Measurements from ENCODE around the gene CEP85. TPM values are rescaled to one million over a fixed set of nuclear protein-coding genes. Genes with fewer than 3 reads are reported as not detected.

The CEP85 gene
- total RNA-seq, 1 experiment from 2014 or later: 37.2 TPM

DNA sequence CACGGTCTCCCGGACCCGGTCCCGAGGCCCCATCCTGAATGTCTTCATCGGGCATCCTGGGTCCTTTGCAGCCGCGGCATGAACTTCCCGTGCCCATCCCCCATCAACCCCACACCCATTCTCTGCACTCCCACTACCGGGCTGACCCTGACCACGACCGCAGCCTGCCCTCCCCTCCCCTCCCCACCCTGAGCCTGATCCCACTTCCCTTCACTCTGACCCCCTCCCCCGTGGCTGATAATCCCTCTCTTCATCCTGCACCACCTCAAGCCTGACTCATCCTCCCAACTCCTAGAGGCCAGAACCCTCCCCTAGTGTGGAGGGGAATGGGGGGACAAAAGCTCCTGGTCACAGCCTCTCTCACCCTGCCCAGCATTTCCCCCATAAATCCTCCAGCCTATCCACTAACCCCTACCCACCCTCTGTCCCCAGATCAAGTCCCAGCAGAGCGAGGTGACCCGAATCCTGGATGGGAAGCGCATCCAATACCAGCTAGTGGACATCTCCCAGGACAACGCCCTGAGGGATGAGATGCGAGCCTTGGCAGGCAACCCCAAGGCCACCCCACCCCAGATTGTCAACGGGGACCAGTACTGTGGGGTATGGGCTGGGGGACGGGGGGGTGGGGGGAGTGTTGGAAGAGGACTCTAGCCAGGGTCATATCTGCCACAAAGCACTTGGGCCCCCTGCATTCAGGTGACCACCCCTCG is 46.5 kb downstream of the CEP85 start:
- peaks cover 49 to 95% of the 10 kb centered on the region in 2 experiments for H3K4me1 ChIP-seq (ENCODE audit: control insufficient read depth in 1 of 2, insufficient read depth in 2 of 2, low read length in 2 of 2)

DNA sequence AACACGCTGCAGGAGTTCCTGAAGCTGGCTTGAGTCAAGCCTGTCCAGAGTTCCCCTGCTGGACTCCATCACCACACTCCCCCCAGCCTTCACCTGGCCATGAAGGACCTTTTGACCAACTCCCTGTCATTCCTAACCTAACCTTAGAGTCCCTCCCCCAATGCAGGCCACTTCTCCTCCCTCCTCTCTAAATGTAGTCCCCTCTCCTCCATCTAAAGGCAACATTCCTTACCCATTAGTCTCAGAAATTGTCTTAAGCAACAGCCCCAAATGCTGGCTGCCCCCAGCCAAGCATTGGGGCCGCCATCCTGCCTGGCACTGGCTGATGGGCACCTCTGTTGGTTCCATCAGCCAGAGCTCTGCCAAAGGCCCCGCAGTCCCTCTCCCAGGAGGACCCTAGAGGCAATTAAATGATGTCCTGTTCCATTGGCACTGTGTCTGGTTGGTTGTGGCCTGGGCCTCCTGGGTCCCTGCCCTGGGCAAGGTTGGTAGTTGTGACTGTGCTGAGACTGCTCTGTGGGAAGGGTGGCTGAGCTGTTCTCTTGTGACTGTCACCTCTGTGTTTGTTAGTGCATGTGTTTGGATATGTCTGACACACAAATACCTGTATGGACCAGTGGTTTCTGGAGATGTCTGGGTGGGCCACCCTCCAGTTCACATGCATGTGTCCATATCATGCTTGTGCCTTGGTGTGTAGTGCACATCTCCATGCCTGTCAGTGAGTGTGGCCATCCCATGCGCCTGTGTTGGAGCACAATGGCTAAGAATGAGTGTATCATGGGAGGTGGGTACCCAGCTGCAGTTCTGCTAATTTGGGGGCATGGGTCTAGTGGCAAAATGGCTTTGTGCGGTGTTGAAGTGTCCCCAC is 47.3 kb downstream of the CEP85 start:
- no peak overlapping the region for H2AFZ ChIP-seq (ENCODE audit: low read depth, low read length, poor library complexity, severe bottlenecking)
- H3K9ac ChIP-seq (ENCODE audit: low read length): peak overlapping the region; percentile 83; the same call in 1 of the 2 replicates
- DNase-seq (ENCODE audit: low read depth, low spot score) (no peak), ATAC-seq (no peak)
- H3K9me3 ChIP-seq (ENCODE audit: control insufficient read depth in 1 of 2, insufficient read depth in 1 of 2, low read depth in 1 of 2, low read length in 2 of 2): no peaks in the 10 kb centered on the region
- TF ChIP-seq POLR2AphosphoS5 (IDR thresholded peaks at IDR 0.05; ENCODE audit: low read depth, low read length) (peak; percentile 33; the same call in 1 of the 2 replicates), SP1 (IDR thresholded peaks at IDR 0.05; ENCODE audit: low read depth) (no peak)
- ChIA-PET POLR2A (no interaction called here), CTCF (interaction anchor here (2.0 kb wide), 1 partner anchor 136 kb away, joined by 7 read pairs; no protein-coding TSS in a partner anchor), RAD21 (ENCODE audit: low non-redundant PET in 1 of 2, low total read pairs in 2 of 2, uncharacterized antibody in 2 of 2, unreplicated experiment in 2 of 2) (no interaction called here)
- peak overlapping the region; percentile 74 to 76 for H3K4me3 ChIP-seq (replicated peaks in 1 of 2; ENCODE audit: low read depth in 1 of 2, low read length in 2 of 2)
- H3K79me2 ChIP-seq (ENCODE audit: insufficient read depth, low read length): peaks cover 20% of the 10 kb centered on the region
- no peaks in the 10 kb centered on the region for H4K20me1 ChIP-seq (ENCODE audit: insufficient read depth)
- H3K36me3 ChIP-seq (ENCODE audit: control insufficient read depth in 1 of 2, insufficient read depth in 2 of 2, low read length in 2 of 2): peaks cover 13 to 16% of the 10 kb centered on the region in 2 experiments
- peaks cover 45 to 94% of the 10 kb centered on the region in 2 experiments for H3K4me1 ChIP-seq (ENCODE audit: control insufficient read depth in 1 of 2, insufficient read depth in 2 of 2, low read length in 2 of 2)
- peak overlapping the region; percentile 97 for H3K4me2 ChIP-seq (ENCODE audit: low read length)
- TSS peak; percentile 76 for BruUV-seq (replicated peaks)
- intact Hi-C loops (cut with micrococcal nuclease): no loop called here
- H3K9me2 ChIP-seq (ENCODE audit: insufficient read depth): no peaks in the 10 kb centered on the region
- no peaks in the 10 kb centered on the region for H3K27me3 ChIP-seq (ENCODE audit: insufficient read depth, low read length)
- peak overlapping the region; percentile 81; the same call in 1 of the 2 replicates for H3K27ac ChIP-seq (ENCODE audit: low read depth, low read length)

More for the DNA sequence above, 46.5 kb downstream of the CEP85 start:
- peaks cover 20% of the 10 kb centered on the region for H3K79me2 ChIP-seq (ENCODE audit: insufficient read depth, low read length)
- no peaks in the 10 kb centered on the region for H4K20me1 ChIP-seq (ENCODE audit: insufficient read depth)
- H3K27me3 ChIP-seq (ENCODE audit: insufficient read depth, low read length): no peaks in the 10 kb centered on the region
- POLR2A ChIA-PET: interaction anchor here (0.7 kb wide), 1 partner anchor 98 kb away, joined by 5 read pairs; no protein-coding TSS in a partner anchor
- RAD21 ChIA-PET (ENCODE audit: low non-redundant PET in 1 of 2, low total read pairs in 2 of 2, uncharacterized antibody in 2 of 2, unreplicated experiment in 2 of 2): no interaction called here
- BruUV-seq (replicated peaks): no TSS peak
- peak overlapping the region; percentile 97 for H3K4me2 ChIP-seq (ENCODE audit: low read length)
- H3K9me2 ChIP-seq (ENCODE audit: insufficient read depth): no peaks in the 10 kb centered on the region
- H3K4me3 ChIP-seq (replicated peaks in 1 of 2; ENCODE audit: low read depth in 1 of 2, low read length in 2 of 2): peak overlapping the region; percentile 74 to 76
- peak overlapping the region; percentile 81 for H3K27ac ChIP-seq (ENCODE audit: low read depth, low read length)
- CTCF ChIA-PET: interaction anchor here (1.2 to 2.0 kb wide), 4 partner anchors 11 to 136 kb away, joined by 3 to 9 read pairs (median 6); no protein-coding TSS in a partner anchor
- TF ChIP-seq POLR2A (IDR thresholded peaks at IDR 0.05; ENCODE audit: borderline replicate concordance, extremely low read depth, insufficient read depth, insufficient read length) (no peak), EGR1 (IDR thresholded peaks at IDR 0.05; ENCODE audit: low read depth) (no peak), ZNF274 (IDR thresholded peaks at IDR 0.05; ENCODE audit: low read depth, low read length) (no peak)
- peak overlapping the region; percentile 83 for H3K9ac ChIP-seq (ENCODE audit: low read length)
- no peaks in the 10 kb centered on the region for H3K9me3 ChIP-seq (ENCODE audit: control insufficient read depth in 1 of 2, insufficient read depth in 1 of 2, low read depth in 1 of 2, low read length in 2 of 2)
- no peak overlapping the region for H2AFZ ChIP-seq (ENCODE audit: low read depth, low read length, poor library complexity, severe bottlenecking)
- ATAC-seq (peak; percentile 3), DNase-seq (ENCODE audit: low read depth, low spot score) (no peak)
- peaks cover 13 to 20% of the 10 kb centered on the region in 2 experiments for H3K36me3 ChIP-seq (ENCODE audit: control insufficient read depth in 1 of 2, insufficient read depth in 2 of 2, low read length in 2 of 2)
- intact Hi-C loops (cut with micrococcal nuclease): no loop called here
